Measurements from ENCODE around the gene LOC128125822.

LOC128125822 gene

GRCh38 chr6:63589952-63590411, 17.7 kb downstream of the LOC128125822 start:
- no peak for DNase-seq (ENCODE audit: low spot score in 2 of 2)
- Histone ChIP-seq H3K4me1 (no peaks in the 10 kb centered on the region), H3K4me3 (no peak overlapping the region), H3K36me3 (no peaks in the 10 kb centered on the region), H3K27me3 (no peaks in the 10 kb centered on the region), H3K27ac (no peak overlapping the region), H3K9me3 (no peaks in the 10 kb centered on the region)
- no peak for TF ChIP-seq POLR2AphosphoS5 (IDR thresholded peaks at IDR 0.05)
- TF ChIP-seq POLR2A (IDR thresholded peaks at IDR 0.05) = no peak
- TF ChIP-seq, protein P1, sequence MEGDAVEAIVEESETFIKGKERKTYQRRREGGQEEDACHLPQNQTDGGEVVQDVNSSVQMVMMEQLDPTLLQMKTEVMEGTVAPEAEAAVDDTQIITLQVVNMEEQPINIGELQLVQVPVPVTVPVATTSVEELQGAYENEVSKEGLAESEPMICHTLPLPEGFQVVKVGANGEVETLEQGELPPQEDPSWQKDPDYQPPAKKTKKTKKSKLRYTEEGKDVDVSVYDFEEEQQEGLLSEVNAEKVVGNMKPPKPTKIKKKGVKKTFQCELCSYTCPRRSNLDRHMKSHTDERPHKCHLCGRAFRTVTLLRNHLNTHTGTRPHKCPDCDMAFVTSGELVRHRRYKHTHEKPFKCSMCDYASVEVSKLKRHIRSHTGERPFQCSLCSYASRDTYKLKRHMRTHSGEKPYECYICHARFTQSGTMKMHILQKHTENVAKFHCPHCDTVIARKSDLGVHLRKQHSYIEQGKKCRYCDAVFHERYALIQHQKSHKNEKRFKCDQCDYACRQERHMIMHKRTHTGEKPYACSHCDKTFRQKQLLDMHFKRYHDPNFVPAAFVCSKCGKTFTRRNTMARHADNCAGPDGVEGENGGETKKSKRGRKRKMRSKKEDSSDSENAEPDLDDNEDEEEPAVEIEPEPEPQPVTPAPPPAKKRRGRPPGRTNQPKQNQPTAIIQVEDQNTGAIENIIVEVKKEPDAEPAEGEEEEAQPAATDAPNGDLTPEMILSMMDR (IDR thresholded peaks at IDR 0.05) = no peak
- intact Hi-C loops (cut with DNase I; ENCODE audit: low total_unique reads) = loop anchor here (5.0 kb wide), 1 partner anchor 172 kb away; no protein-coding TSS in a partner anchor

- no peak for TF ChIP-seq POLR2AphosphoS5 (IDR thresholded peaks at IDR 0.05)
- TF ChIP-seq, protein P1 (IDR thresholded peaks at IDR 0.05) = no peak
- no peak for TF ChIP-seq POLR2A (IDR thresholded peaks at IDR 0.05)
- intact Hi-C loops (cut with DNase I; ENCODE audit: low total_unique reads) = loop anchor here (5.0 kb wide), 1 partner anchor 169 kb away; no protein-coding TSS in a partner anchor
Measured at GRCh38 chr6:63592886-63593285, 20.6 kb downstream of the LOC128125822 start.

GRCh38 chr6:63597141-63598048, 25.1 kb downstream of the LOC128125822 start:
- H3K36me3 ChIP-seq = no peaks in the 10 kb centered on the region
- intact Hi-C loops (cut with DNase I; ENCODE audit: low total_unique reads) = no loop called here
- DNase-seq (ENCODE audit: low spot score in 2 of 2) = no peak
- peak overlapping the region in 2 of 3 donors; percentile 56 to 64 for H3K4me3 ChIP-seq
- no peaks in the 10 kb centered on the region for H3K9me3 ChIP-seq
- no peak overlapping the region for H3K27ac ChIP-seq
- TF ChIP-seq POLR2AphosphoS5 (IDR thresholded peaks at IDR 0.05) = no peak
- TF ChIP-seq, protein P1 (IDR thresholded peaks at IDR 0.05) = no peak
- TF ChIP-seq POLR2A (IDR thresholded peaks at IDR 0.05) = no peak
- H3K4me1 ChIP-seq = no peaks in the 10 kb centered on the region
- H3K27me3 ChIP-seq = no peaks in the 10 kb centered on the region

More at GRCh38 chr6:63592886-63593285, 20.6 kb downstream of the LOC128125822 start:
- no peak overlapping the region for H3K27ac ChIP-seq
- no peak for DNase-seq (ENCODE audit: low spot score in 2 of 2)
- H3K4me1 ChIP-seq = no peaks in the 10 kb centered on the region
- H3K4me3 ChIP-seq = no peak overlapping the region
- no peaks in the 10 kb centered on the region for H3K9me3 ChIP-seq
- no peaks in the 10 kb centered on the region for H3K36me3 ChIP-seq
- no peaks in the 10 kb centered on the region for H3K27me3 ChIP-seq

- no peaks in the 10 kb centered on the region for H3K4me1 ChIP-seq
- H3K9me3 ChIP-seq = no peaks in the 10 kb centered on the region
- no peaks in the 10 kb centered on the region for H3K27me3 ChIP-seq
- H3K27ac ChIP-seq = no peak overlapping the region
- TF ChIP-seq, protein P1 (IDR thresholded peaks at IDR 0.05) = peak; percentile 75 to 90 (median 86)
- TF ChIP-seq POLR2A (IDR thresholded peaks at IDR 0.05) = no peak
- intact Hi-C loops (cut with DNase I; ENCODE audit: low total_unique reads) = no loop called here
- H3K36me3 ChIP-seq = no peaks in the 10 kb centered on the region
- peak; percentile 58 to 71 for DNase-seq (ENCODE audit: low spot score in 2 of 2)
- peak overlapping the region; percentile 31 to 64 (median 56) for H3K4me3 ChIP-seq
Measured at GRCh38 chr6:63598049-63599036, 26.1 kb downstream of the LOC128125822 start.
